HG03045 (cell line): ENCODE data around the gene ZNF778.
"Not testable (repeated sequence)": the region's sequence is repeated elsewhere in the genome, so short reads cannot be mapped to it uniquely, and the experiment has no call there.

Source experiments
- ATAC-seq: cut with Tn5 transposase; IDR thresholded peaks from one replicate; pipeline ENCODE4 v1.9.1; 2021; ENCODE audit warnings: mild to moderate bottlenecking, moderate library complexity; ENCODE audit not compliant: unreplicated experiment

ZNF778 gene

GRCh38 chr16:89248196-89248982, 30.9 kb downstream of the ZNF778 start:
- ATAC-seq: no peak

- no peak for ATAC-seq
Observed at GRCh38 chr16:89253548-89254287, 36.2 kb downstream of the ZNF778 start.

GRCh38 chr16:89256651-89257254, 39.2 kb downstream of the ZNF778 start:
- no peak for ATAC-seq

- ATAC-seq: no peak
Observed at GRCh38 chr16:89257281-89257731, 39.8 kb downstream of the ZNF778 start.

- ATAC-seq: no peak
Observed at GRCh38 chr16:89257757-89258465, 40.4 kb downstream of the ZNF778 start.

GRCh38 chr16:89259901-89260300, 42.4 kb downstream of the ZNF778 start:
- ATAC-seq: not testable (repeated sequence)

GRCh38 chr16:89261691-89262563, 44.4 kb downstream of the ZNF778 start:
- no peak for ATAC-seq

GRCh38 chr16:89264800-89265550, 47.5 kb downstream of the ZNF778 start:
- no peak for ATAC-seq

- no peak for ATAC-seq
Observed at GRCh38 chr16:89265647-89266046, 48.1 kb downstream of the ZNF778 start.

GRCh38 chr16:89266521-89267134, 49.1 kb downstream of the ZNF778 start:
- no peak for ATAC-seq

GRCh38 chr16:89267746-89268145, 50.2 kb downstream of the ZNF778 start:
- ATAC-seq: not testable (repeated sequence)

GRCh38 chr16:89268585-89268984, 51.1 kb downstream of the ZNF778 start:
- no peak for ATAC-seq

GRCh38 chr16:89268987-89269735, 51.7 kb downstream of the ZNF778 start:
- no peak for ATAC-seq

GRCh38 chr16:89269805-89270665, 52.5 kb downstream of the ZNF778 start:
- no peak for ATAC-seq

GRCh38 chr16:89270666-89271345, 53.3 kb downstream of the ZNF778 start:
- ATAC-seq: no peak

GRCh38 chr16:89272631-89273030, 55.1 kb downstream of the ZNF778 start:
- no peak for ATAC-seq
